ENCODE measurements around the gene ST6GAL1. TPM values are rescaled to one million over a fixed set of nuclear protein-coding genes. Genes with fewer than 3 reads are reported as not detected.

The ST6GAL1 gene
- total and polyA plus RNA-seq, 4 donors, result 15.1 to 113 (median 60.4) TPM

DNA sequence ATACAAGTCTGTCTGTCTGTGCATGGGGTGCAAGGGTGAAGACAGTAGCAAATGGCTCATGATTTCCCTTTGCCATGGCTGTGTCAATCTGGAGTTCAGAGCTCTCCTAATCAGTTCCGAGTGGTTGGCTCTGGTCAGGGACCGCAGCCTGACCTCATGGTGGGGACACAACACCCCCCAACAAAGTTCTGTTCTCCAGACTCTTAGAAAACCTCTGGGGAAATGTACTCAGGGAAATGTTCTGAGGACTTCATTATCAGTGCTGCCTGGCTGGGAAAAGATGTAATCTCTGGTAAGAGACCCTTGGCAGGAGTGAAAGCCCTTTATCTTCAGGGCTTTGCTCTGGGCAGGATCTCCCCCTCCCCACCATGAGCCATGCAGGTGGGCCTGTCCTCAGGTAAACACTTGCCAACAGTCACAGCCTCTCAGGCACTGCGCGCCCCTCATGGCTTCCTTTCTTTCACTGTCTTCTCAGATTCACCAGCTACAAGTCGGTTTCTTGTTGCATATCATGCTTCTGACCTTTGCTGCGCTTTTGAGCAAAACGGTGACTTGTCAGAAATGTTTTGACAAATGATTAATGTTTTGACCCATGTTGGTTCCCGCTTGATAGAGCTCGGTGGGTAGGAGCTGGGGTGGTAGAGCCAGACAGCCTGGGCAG, 95.5 kb downstream of the ST6GAL1 start:
- ATAC-seq (ENCODE audit: insufficient read depth, low FRiP score) (no peak), DNase-seq (peak in 1 of 3 donors; percentile 25)
- WGBS, 2 donors, result 50 to 66% methylated on average over 9 of the region's 9 CpGs
- Histone ChIP-seq H3K9ac (ENCODE audit: insufficient read depth in 1 of 2, low read length in 2 of 2) (no peak overlapping the region), H3K4me3 (no peak overlapping the region), H3K9me3 (ENCODE audit: control insufficient read depth in 4 of 4, insufficient read depth in 3 of 4, low read length in 3 of 4) (no peaks in the 10 kb centered on the region), H3K27me3 (ENCODE audit: control insufficient read depth in 3 of 3, insufficient read depth in 3 of 3, low read length in 2 of 3) (no peaks in the 10 kb centered on the region), H3K27ac (ENCODE audit: low read depth in 1 of 2, low read length in 1 of 2) (no peak overlapping the region), H3K36me3 (ENCODE audit: control insufficient read depth in 4 of 4, insufficient read depth in 4 of 4, low read length in 4 of 4) (no peaks in the 10 kb centered on the region), H3K4me1 (ENCODE audit: control insufficient read depth in 5 of 5, insufficient read depth in 5 of 5, low read length in 5 of 5) (peaks cover 0 to 15% (median under 1%) of the 10 kb centered on the region in 5 donors)
- TF ChIP-seq, protein P1, sequence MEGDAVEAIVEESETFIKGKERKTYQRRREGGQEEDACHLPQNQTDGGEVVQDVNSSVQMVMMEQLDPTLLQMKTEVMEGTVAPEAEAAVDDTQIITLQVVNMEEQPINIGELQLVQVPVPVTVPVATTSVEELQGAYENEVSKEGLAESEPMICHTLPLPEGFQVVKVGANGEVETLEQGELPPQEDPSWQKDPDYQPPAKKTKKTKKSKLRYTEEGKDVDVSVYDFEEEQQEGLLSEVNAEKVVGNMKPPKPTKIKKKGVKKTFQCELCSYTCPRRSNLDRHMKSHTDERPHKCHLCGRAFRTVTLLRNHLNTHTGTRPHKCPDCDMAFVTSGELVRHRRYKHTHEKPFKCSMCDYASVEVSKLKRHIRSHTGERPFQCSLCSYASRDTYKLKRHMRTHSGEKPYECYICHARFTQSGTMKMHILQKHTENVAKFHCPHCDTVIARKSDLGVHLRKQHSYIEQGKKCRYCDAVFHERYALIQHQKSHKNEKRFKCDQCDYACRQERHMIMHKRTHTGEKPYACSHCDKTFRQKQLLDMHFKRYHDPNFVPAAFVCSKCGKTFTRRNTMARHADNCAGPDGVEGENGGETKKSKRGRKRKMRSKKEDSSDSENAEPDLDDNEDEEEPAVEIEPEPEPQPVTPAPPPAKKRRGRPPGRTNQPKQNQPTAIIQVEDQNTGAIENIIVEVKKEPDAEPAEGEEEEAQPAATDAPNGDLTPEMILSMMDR (IDR thresholded peaks at IDR 0.05; ENCODE audit: control extremely low read depth, extremely low read depth), result no peak

DNA sequence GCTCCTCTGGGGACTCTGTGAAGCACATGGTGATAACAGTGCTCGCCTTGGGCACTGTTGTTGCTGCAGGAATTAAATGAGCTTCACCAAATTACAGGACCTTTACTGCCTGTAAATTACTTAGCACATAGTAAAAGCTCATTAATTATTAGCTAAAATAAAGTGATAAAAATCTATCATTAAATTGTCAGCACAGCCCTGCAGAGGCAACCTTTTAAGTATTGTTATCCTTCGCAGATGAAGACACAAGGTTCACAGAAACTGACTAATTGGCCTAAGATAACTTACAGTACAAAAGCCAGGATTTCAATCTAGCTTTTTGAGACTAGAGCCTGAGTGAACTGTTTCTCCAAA, 96.0 kb downstream of the ST6GAL1 start:
- TF ChIP-seq, protein P1 (IDR thresholded peaks at IDR 0.05; ENCODE audit: control extremely low read depth, extremely low read depth), result no peak
- H3K9ac ChIP-seq (ENCODE audit: insufficient read depth in 1 of 2, low read length in 2 of 2), result no peak overlapping the region
- peaks cover 0 to 15% (median 4%) of the 10 kb centered on the region in 5 donors for H3K4me1 ChIP-seq (ENCODE audit: control insufficient read depth in 5 of 5, insufficient read depth in 5 of 5, low read length in 5 of 5)
- H3K27me3 ChIP-seq (ENCODE audit: control insufficient read depth in 3 of 3, insufficient read depth in 3 of 3, low read length in 2 of 3), result no peaks in the 10 kb centered on the region
- H3K36me3 ChIP-seq (ENCODE audit: control insufficient read depth in 4 of 4, insufficient read depth in 4 of 4, low read length in 4 of 4), result no peaks in the 10 kb centered on the region
- no peak for DNase-seq
- no peak for ATAC-seq (ENCODE audit: insufficient read depth, low FRiP score)
- H3K9me3 ChIP-seq (ENCODE audit: control insufficient read depth in 4 of 4, insufficient read depth in 3 of 4, low read length in 3 of 4), result no peaks in the 10 kb centered on the region
- H3K27ac ChIP-seq (ENCODE audit: low read depth in 1 of 2, low read length in 1 of 2), result no peak overlapping the region
- no peak overlapping the region for H3K4me3 ChIP-seq
- 81 to 87% methylated on average over 2 of the region's 2 CpGs for WGBS, 2 donors

DNA sequence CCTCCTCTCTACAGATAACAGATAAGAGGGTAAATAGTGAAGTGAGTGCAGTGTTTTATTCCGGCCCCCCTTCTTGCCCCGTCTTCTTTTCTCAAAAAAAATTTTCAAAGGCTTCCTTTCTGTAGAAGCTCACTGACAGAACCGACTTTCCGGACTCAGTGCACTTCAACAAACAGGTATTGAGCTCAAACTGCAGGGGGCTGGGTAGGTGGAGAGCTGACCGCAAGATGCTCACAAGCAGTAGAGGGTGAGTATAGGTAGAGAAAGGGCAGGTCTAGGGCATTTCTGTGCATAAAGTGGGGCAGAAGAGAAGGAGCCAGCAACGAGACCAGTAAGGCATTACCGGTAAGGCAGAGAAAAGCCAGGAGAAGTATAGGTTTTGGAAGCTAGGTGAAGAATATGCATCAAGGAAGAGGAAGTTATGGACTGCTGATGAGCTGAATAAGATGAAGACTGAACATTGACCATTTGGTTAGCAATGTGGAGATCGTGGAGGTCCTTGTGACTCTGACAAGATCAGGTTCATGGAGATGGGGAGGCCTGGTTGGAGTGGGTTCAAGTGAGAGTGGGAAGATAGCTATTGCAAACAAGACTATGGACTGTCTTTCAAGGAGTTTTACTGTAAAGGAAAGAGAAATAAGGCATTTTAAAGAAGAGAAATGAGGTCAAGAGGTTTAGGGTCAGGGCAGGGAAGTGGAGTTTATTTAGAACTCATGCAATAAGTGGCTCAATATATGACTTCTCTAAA, 97.4 kb downstream of the ST6GAL1 start:
- no peaks in the 10 kb centered on the region for H3K36me3 ChIP-seq (ENCODE audit: control insufficient read depth in 4 of 4, insufficient read depth in 4 of 4, low read length in 4 of 4)
- 62 to 65% methylated on average over 8 of the region's 8 CpGs for WGBS, 2 donors
- H3K4me3 ChIP-seq, result no peak overlapping the region
- DNase-seq (no peak), ATAC-seq (ENCODE audit: insufficient read depth, low FRiP score) (no peak)
- H3K4me1 ChIP-seq (ENCODE audit: control insufficient read depth in 5 of 5, insufficient read depth in 5 of 5, low read length in 5 of 5), result peaks cover 0 to 24% (median 4%) of the 10 kb centered on the region in 5 donors
- no peaks in the 10 kb centered on the region for H3K27me3 ChIP-seq (ENCODE audit: control insufficient read depth in 3 of 3, insufficient read depth in 3 of 3, low read length in 2 of 3)
- no peak overlapping the region for H3K9ac ChIP-seq (ENCODE audit: insufficient read depth in 1 of 2, low read length in 2 of 2)
- peak overlapping the region in 1 of 2 donors; percentile 47 for H3K27ac ChIP-seq (ENCODE audit: low read depth in 1 of 2, low read length in 1 of 2)
- no peaks in the 10 kb centered on the region for H3K9me3 ChIP-seq (ENCODE audit: control insufficient read depth in 4 of 4, insufficient read depth in 3 of 4, low read length in 3 of 4)
- TF ChIP-seq, protein P1 (IDR thresholded peaks at IDR 0.05; ENCODE audit: control extremely low read depth, extremely low read depth), result no peak

Measured in lung (tissue), 12 donors.